A673 (cell line): Measurements from ENCODE around the gene PLA2G15. TPM values are rescaled to one million over a fixed set of nuclear protein-coding genes. Genes with fewer than 3 reads are reported as not detected.
A peak's percentile ranks its signal among the peaks of the same experiment; 100 is the strongest.

ENCODE experiments used
- BruUV-seq: library from RNA; stranded (reverse); fragments of 400-500 nt; replicated peaks from 2 replicates; lab custom pipeline; 2021; lab: Mats Ljungman, UMichigan
- CTCF ChIA-PET: fragments of 300-600 bp; sonication (Branson Sonifier 250); formaldehyde crosslinking; loops from one replicate; lab custom pipeline; 2022; ENCODE audit warnings: antibody characterized with exemption; lab: Charles Lee
- POLR2A ChIA-PET: fragments of 300-600 bp; sonication (Branson Sonifier 250); formaldehyde crosslinking; loops from one replicate; lab custom pipeline; 2022; ENCODE audit warnings: antibody characterized with exemption; ENCODE audit not compliant: low non-redundant PET; lab: Charles Lee
- DNase-seq: peaks from one replicate; pipeline ENCODE4 v3.0.0-alpha.2; 2015; ENCODE audit warnings: low spot score
- H3K27ac ChIP-seq: fragments of 200-600 bp; sonication (generic); 2 replicates; pipeline ENCODE4 v1.5.1; 2016; ENCODE audit warnings: mixed run types, low read depth, mild to moderate bottlenecking, mixed read lengths, antibody characterized with exemption, low read length; ENCODE audit not compliant: poor library complexity, severe bottlenecking
- H3K27me3 ChIP-seq: fragments of 200-600 bp; sonication (generic); replicated peaks from 2 replicates; pipeline ENCODE4 v1.6.1; 2017; ENCODE audit warnings: mixed run types, low read depth, mild to moderate bottlenecking, mixed read lengths, antibody characterized with exemption, low read length; ENCODE audit not compliant: insufficient read depth, poor library complexity
- H3K36me3 ChIP-seq: fragments of 200-600 bp; sonication (generic); 2 replicates; pipeline ENCODE4 v1.6.1; 2016; ENCODE audit warnings: mixed run types, mild to moderate bottlenecking, mixed read lengths, antibody characterized with exemption, low read length; ENCODE audit not compliant: insufficient read depth, poor library complexity, severe bottlenecking
- H3K4me1 ChIP-seq: fragments of 200-600 bp; sonication (generic); 2 replicates; pipeline ENCODE4 v1.6.1; 2017; ENCODE audit warnings: mixed run types, mild to moderate bottlenecking, mixed read lengths, antibody characterized with exemption, low read length; ENCODE audit not compliant: insufficient read depth, poor library complexity, severe bottlenecking
- H3K4me3 ChIP-seq: fragments of 200-600 bp; sonication (generic); 2 replicates; pipeline ENCODE4 v1.5.1; 2016; ENCODE audit warnings: low read depth, mixed run types, mild to moderate bottlenecking, mixed read lengths, low read length; ENCODE audit not compliant: poor library complexity, severe bottlenecking
- H3K9me3 ChIP-seq: fragments of 200-600 bp; sonication (generic); 2 replicates; pipeline ENCODE4 v1.6.1; 2016; ENCODE audit warnings: mixed run types, low read depth, mild to moderate bottlenecking, mixed read lengths, antibody characterized with exemption, low read length; ENCODE audit not compliant: poor library complexity, severe bottlenecking
- EZH2 ChIP-seq: fragments of 200-600 bp; sonication (generic); IDR thresholded peaks from 2 replicates; pipeline ENCODE4 v1.6.1; 2017; ENCODE audit warnings: borderline replicate concordance, low read depth, mild to moderate bottlenecking, mixed read lengths, antibody characterized with exemption, low read length; ENCODE audit not compliant: poor library complexity, severe bottlenecking
- intact Hi-C: fragments of 100-400 bp; cut with micrococcal nuclease; formaldehyde crosslinking; loops from one replicate; pipeline ENCODE4 v1.10.0; 2022; ENCODE audit not compliant: unreplicated experiment
- total RNA-seq: library from RNA; stranded (reverse); gene quantifications from 2 replicates; pipeline ENCODE4 v1.2.3, GENCODE V29; 2021
- TF ChIP-seq, protein P1 (sequence below): fragments of 300-800, 200-600 bp; sonication (generic); conservative IDR thresholded peaks from 2 replicates; pipeline ENCODE4 v1.5.1; 2017; ENCODE audit warnings: low read depth, mild to moderate bottlenecking, antibody characterized with exemption, low read length, moderate library complexity, mixed read lengths

Gene PLA2G15
- total RNA-seq, 1 experiment from 2014 or later, result 8.1 TPM

DNA sequence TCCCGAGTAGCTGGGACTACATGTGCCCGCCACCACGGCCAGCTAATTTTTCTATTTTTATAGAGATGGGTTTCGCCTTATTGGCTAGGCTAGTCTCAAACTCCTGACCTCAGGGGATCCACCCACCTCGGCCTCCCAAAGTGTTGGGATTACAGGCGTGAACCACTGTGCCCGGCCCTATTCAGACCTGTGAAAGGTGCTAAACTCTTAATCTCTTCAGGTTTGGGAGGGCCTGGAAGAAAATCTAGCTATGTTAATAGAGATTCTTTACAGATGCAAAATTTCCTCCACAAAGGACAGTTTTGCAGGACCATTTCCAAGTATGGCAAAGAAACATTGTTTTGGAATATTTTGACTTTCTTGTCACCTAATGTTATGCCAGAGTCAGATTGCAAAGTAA lies 3.1 kb upstream of the PLA2G15 start:
- Histone ChIP-seq H3K9me3 (no peaks in the 10 kb centered on the region), H3K27me3 (no peaks in the 10 kb centered on the region), H3K27ac (no peak overlapping the region), H3K4me3 (no peak overlapping the region), H3K36me3 (no peaks in the 10 kb centered on the region), H3K4me1 (peaks cover 8% of the 10 kb centered on the region)
- TF ChIP-seq, protein P1, sequence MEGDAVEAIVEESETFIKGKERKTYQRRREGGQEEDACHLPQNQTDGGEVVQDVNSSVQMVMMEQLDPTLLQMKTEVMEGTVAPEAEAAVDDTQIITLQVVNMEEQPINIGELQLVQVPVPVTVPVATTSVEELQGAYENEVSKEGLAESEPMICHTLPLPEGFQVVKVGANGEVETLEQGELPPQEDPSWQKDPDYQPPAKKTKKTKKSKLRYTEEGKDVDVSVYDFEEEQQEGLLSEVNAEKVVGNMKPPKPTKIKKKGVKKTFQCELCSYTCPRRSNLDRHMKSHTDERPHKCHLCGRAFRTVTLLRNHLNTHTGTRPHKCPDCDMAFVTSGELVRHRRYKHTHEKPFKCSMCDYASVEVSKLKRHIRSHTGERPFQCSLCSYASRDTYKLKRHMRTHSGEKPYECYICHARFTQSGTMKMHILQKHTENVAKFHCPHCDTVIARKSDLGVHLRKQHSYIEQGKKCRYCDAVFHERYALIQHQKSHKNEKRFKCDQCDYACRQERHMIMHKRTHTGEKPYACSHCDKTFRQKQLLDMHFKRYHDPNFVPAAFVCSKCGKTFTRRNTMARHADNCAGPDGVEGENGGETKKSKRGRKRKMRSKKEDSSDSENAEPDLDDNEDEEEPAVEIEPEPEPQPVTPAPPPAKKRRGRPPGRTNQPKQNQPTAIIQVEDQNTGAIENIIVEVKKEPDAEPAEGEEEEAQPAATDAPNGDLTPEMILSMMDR, result no peak
- no peak for TF ChIP-seq EZH2
- ChIA-PET CTCF (interaction anchor here (0.6 kb wide), 1 partner anchor 41 kb away, joined by 3 read pairs; no protein-coding TSS in a partner anchor), POLR2A (interaction anchor here (0.7 kb wide), 1 partner anchor 306 kb away, joined by 8 read pairs; no protein-coding TSS in a partner anchor)
- BruUV-seq, result no TSS peak
- intact Hi-C loops, result no loop called here
- DNase-seq, result no peak

DNA sequence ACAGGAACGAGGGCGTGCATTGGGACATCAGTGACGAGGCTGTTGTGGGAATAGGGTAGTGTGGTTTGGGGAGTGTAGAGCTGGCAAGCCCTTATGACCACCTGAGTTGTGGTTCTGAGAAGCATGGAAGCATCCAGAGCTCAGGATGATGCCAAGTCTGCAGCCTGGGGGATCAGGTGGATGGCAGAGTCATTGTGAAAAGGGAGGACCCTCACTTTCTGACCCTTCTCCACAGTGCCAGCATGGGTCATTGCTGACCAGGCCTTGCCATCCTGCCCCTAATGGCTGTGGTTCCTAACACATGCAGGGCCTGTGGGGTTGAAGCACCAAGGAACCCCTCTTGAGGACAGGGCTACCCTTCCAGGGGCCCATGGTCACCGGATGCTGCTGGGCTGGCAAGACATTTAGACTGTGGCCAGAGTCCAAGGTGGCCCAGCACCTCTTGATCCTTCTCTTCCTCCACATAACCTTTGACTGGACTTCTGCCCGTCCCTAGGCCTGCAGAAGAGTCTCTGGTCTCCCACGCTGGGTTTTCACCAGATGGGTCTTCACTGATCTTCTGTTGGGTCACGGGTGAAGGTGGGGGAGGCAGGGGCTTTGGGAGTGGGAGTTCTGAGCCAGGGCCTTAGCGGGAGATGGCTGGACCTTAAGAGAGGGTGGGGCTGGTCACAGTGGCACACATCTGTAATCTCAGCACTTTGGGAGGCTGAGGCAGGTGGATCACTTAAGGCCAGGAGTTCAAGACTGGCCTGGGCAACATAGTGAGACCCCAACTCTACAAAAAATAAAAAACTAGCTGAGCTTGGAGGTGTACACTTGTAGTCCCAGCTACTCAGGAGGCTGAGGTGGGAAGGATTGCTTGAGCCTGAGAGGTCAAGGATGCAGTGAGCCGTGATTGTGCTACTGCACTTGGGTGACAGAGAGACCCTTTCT lies 2.0 kb upstream of the PLA2G15 start:
- Histone ChIP-seq H3K27ac (no peak overlapping the region), H3K4me1 (peaks cover 6% of the 10 kb centered on the region), H3K9me3 (no peaks in the 10 kb centered on the region), H3K4me3 (no peak overlapping the region), H3K27me3 (no peaks in the 10 kb centered on the region), H3K36me3 (no peaks in the 10 kb centered on the region)
- DNase-seq, result no peak
- intact Hi-C loops, result no loop called here
- TF ChIP-seq, protein P1, result no peak
- no peak for TF ChIP-seq EZH2
- no TSS peak for BruUV-seq
- POLR2A ChIA-PET, result interaction anchor here (0.7 kb wide), 1 partner anchor 307 kb away, joined by 8 read pairs; no protein-coding TSS in a partner anchor
- CTCF ChIA-PET, result no interaction called here

DNA sequence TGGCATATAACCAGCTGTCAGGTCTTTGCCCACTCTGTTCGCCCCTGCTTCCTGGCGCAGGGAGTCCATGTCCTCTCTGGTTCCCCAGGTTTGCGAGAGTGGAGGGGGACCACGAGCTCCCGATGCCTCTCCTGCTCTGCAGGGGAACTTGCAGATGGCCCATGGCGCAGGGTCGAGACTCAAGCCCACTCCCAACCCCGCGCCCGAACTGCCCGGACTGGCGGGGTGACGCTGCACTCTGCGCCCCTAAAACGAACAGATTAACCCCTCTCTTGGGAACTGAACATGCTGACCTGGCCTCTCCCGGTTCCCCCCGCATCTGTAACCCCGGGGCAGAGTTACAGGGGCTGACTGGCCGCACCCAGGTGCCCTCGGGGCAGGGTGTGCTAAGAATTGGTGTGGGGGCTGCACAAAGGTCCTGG lies 681 bp upstream of the PLA2G15 start:
- Histone ChIP-seq H3K27me3 (no peaks in the 10 kb centered on the region), H3K4me1 (peaks cover 6% of the 10 kb centered on the region), H3K27ac (peak overlapping the region; percentile 33), H3K9me3 (no peaks in the 10 kb centered on the region), H3K4me3 (peak overlapping the region; percentile 89), H3K36me3 (no peaks in the 10 kb centered on the region)
- no peak for TF ChIP-seq EZH2
- TF ChIP-seq, protein P1, result no peak
- BruUV-seq, result no TSS peak
- intact Hi-C loops, result no loop called here
- DNase-seq, result no peak
- POLR2A ChIA-PET, result no interaction called here
- CTCF ChIA-PET, result interaction anchor here (1.0 kb wide), 1 partner anchor 194 kb away, joined by 3 read pairs; no protein-coding TSS in a partner anchor
